ENCODE results near the gene NDUFB6.
"Not testable (repeated sequence)": the region's sequence is repeated elsewhere in the genome, so short reads cannot be mapped to it uniquely, and the experiment has no call there.

NDUFB6 gene

DNA sequence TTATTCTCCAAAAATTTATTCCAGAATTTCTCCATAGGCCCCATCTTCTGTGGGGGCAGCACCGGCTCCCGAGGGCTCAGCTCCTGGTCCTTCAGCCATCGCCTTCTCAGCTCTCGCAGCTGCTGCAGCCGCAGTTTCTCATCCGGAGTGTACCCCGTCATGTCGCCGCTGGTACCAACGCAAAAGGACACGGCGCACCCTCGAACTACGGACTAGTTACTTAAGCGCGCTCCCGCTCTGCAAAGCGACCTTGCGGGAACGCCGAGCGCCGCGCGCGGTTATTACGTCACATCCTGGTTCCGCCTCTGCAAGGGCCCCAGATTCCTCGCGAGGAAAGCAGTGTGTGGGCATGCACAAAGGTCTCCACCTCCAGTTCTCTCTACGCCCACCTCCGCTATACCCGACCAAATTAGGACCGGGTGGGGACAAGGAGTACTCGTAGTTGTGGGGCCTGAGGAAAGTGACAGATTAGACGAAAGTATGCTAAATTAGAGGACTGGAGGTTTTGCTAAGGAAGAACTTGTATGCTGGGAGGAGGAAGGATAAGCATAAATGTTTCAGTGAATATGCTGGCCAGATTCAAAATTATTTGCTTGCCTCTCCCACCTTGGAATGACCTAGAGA lies at the start of gene NDUFB6:
TSS of gene NDUFB6 (minus strand) at position 260 of the 624 bp plus-strand sequence. CDS start at position 161, 99 bp downstream.
- TF ChIP-seq, protein P1, sequence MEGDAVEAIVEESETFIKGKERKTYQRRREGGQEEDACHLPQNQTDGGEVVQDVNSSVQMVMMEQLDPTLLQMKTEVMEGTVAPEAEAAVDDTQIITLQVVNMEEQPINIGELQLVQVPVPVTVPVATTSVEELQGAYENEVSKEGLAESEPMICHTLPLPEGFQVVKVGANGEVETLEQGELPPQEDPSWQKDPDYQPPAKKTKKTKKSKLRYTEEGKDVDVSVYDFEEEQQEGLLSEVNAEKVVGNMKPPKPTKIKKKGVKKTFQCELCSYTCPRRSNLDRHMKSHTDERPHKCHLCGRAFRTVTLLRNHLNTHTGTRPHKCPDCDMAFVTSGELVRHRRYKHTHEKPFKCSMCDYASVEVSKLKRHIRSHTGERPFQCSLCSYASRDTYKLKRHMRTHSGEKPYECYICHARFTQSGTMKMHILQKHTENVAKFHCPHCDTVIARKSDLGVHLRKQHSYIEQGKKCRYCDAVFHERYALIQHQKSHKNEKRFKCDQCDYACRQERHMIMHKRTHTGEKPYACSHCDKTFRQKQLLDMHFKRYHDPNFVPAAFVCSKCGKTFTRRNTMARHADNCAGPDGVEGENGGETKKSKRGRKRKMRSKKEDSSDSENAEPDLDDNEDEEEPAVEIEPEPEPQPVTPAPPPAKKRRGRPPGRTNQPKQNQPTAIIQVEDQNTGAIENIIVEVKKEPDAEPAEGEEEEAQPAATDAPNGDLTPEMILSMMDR (IDR thresholded peaks at IDR 0.05) = no peak
- peak within 1 kb of the TSS; percentile 75 to 88 for H3K27ac ChIP-seq
- peak within 1 kb of the TSS; percentile 92 for H3K4me3 ChIP-seq
- DNase-seq (ENCODE audit: low spot score) = peak; percentile 93

DNA sequence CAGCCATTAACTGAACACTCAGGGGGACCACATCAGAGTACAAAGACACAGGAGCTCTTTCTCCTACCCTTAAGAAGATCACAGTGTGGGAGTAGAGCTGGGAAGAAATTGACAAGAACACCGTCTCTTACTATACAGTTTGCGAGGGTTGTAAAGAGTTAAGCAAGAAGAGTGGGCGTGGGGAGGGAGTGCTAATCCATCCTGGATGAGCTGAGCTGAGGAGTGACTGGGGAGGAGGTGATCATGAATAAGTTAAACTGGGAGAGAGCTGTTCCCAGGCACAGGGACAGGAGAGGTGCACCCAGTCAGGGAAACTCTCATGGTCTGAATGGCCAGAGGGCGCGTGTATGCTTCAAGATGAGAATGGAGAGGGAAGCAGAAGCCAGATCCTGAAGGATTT lies 45.3 kb upstream of the NDUFB6 start:
- DNase-seq (ENCODE audit: low spot score) = no peak
- Histone ChIP-seq H3K27ac (no peak overlapping the region), H3K4me3 (no peak overlapping the region)
- TF ChIP-seq, protein P1 (IDR thresholded peaks at IDR 0.05) = no peak

DNA sequence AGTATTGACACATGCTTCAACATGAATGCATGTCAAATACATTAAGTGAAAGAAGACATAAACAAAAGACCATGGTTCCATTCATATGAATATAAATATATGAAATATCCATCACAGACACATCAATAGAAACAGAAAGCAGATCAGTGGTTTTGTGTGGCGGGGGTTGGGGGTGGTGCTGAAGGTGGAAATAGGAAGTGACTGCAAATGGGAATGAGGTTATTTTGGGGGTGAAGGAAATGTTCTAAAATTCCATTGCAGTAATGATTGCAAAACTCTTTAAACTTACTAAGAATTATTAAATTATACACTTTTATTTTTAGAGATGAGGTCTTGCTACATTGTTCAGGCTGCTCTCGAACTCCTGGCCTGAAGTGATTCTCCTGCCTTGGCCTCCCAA lies 33.9 kb upstream of the NDUFB6 start:
- TF ChIP-seq, protein P1 (IDR thresholded peaks at IDR 0.05) = no peak
- H3K4me3 ChIP-seq = no peak overlapping the region

DNA sequence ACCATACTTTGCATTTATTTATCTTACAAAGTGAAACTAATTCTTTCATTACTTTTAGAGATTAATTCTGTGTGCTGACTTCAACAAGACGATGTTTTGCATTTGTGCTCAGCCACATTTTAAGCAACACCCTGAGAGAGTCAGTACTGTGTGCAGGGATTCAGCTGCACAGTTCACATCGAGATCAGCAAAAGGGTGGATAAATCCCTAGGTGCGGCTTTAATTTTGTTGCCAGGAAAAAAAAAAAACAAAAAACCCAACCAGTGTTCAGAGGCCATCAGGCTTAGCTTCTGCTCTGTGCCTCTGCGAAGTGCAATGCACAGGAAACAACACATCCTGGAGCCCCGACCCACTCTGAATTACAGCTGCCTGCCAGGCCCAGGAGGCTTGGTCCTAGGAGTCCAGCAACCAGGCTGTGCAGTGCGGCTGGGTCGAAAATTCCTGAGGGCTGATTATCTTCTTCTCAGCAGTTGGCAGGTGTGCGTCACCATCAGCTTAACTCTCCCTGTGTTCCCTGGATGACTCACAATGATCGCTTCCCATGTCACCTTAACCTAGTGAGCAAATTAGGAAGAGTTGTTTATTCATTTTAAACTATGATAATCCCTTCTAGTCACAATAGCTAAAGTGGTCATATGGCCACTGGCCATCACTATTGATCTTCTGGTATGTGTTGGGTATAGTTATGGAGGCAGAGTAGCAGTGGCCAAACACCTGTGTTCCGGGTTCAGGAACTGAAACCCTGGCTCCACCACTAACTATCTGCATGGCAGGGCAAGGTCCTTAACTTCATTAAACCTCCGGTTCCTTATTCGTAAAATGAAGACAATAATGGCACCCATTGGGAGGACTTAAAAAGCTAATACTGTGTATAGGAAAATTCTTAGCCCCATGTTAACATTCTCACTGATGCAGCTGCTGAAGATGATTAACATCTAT lies 31.2 kb upstream of the NDUFB6 start:
- TF ChIP-seq, protein P1 (IDR thresholded peaks at IDR 0.05) = no peak
- DNase-seq (ENCODE audit: low spot score) = no peak
- Histone ChIP-seq H3K27ac (no peak overlapping the region), H3K4me3 (no peak overlapping the region)

More for the DNA sequence above, 33.9 kb upstream of the NDUFB6 start:
- DNase-seq (ENCODE audit: low spot score) = no peak
- no peak overlapping the region for H3K27ac ChIP-seq

DNA sequence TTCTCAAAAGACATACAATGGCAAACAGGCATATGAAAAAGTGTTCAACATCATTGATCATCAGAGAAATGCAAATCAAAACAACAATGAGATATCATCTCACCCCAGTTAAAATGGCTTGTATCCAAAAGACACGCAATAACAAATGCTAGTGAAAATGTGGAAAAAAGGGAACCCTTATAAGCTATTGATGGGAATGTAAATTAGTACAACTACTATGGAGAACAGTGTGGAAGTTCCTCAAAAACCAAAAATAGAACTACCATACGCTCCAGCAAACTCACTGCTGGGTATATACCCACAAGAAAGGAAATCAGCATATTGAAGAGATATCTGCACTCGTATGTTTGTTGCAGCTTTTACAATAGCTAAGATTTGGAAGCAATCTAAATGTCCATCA lies 26.1 kb upstream of the NDUFB6 start:
- not testable (repeated sequence) for DNase-seq (ENCODE audit: low spot score); H3K4me3 ChIP-seq; H3K27ac ChIP-seq

DNA sequence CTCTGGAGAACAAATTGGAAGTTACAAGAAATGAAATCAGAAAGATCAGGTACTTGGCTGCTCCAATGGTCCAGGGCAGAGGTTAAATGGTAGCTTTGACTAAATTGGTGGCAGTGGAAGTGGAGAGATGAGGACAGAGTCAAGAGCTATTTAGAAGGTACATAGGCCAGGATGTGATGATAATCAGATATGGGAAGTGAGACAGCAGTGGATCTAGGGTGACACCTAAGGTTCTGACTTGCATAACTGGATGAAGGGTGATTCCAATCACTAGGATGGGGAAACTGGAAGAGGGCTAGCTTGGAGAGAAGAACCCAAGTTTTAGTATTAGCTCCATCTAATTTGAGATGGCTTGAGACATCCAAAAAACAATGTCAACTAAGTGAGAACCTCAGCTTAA lies 24.0 kb upstream of the NDUFB6 start:
- TF ChIP-seq, protein P1 (IDR thresholded peaks at IDR 0.05) = no peak

DNA sequence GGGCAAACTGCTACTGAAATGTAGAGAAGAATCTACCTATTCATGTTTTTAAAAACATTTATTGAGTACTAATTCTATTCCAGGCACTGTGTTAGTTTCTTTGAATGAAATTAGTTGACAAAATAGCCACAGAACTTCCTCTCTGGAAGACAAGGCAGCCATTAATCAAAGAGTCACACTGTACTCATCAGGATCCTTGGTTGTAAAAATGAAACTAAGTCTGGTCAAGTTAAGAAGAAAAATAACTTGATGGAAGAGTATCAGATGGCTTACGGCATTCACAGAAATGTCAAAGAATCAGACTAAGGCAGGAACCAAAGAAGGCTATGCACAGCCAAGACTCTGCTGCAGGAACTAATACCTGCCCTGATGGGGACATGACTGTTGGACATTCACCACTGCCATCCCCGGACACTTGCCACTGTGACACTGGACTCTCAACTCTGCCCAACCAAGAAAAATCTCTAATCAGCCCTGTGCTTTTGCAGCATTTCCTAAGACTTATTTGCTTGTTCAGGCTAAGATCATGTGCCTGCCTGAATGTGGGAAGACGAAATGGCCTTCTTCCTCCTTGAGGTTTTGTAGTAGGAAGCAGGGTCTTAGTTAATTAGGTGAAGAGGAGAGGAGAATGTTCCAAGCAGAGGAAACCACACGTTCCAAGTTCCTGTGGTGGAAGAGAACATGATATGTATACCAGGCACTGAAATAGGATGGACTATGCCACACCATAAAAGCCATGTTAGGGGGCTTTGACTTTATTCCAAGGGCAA lies 23.3 kb upstream of the NDUFB6 start:
- no peak overlapping the region for H3K4me3 ChIP-seq
- DNase-seq (ENCODE audit: low spot score) = no peak
- TF ChIP-seq, protein P1 (IDR thresholded peaks at IDR 0.05) = no peak
- H3K27ac ChIP-seq = no peak overlapping the region

More for the DNA sequence above, 24.0 kb upstream of the NDUFB6 start:
- no peak overlapping the region for H3K4me3 ChIP-seq
- DNase-seq (ENCODE audit: low spot score) = no peak
- H3K27ac ChIP-seq = no peak overlapping the region
